Loucy (cell line): ENCODE results near the gene DPF3.

Experiments used
- H2AFZ ChIP-seq: fragments of 200-600 bp; sonication (generic); 2 replicates; pipeline ENCODE4 v1.6.0; 2016; ENCODE audit warnings: antibody characterized with exemption, mild to moderate bottlenecking, low read length, moderate library complexity
- H3F3A ChIP-seq: fragments of 200-600 bp; 2 replicates; pipeline ENCODE4 v1.6.0; 2016; ENCODE audit warnings: antibody characterized with exemption, low read depth, mild to moderate bottlenecking
- H3K27me3 ChIP-seq: fragments of 200-600 bp; sonication (generic); 2 replicates; pipeline ENCODE4 v1.6.1; 2014; ENCODE audit warnings: low read length, mild to moderate bottlenecking; ENCODE audit not compliant: insufficient read depth, poor library complexity, severe bottlenecking
- H3K36me3 ChIP-seq: fragments of 200-600 bp; sonication (generic); 2 replicates; pipeline ENCODE4 v1.6.1; 2016; ENCODE audit warnings: low read length; ENCODE audit not compliant: insufficient read depth
- H3K4me1 ChIP-seq: fragments of 200-600 bp; sonication (generic); 2 replicates; pipeline ENCODE4 v1.5.1; 2014; ENCODE audit warnings: low read length, mild to moderate bottlenecking; ENCODE audit not compliant: insufficient read depth, poor library complexity, severe bottlenecking
- H3K4me2 ChIP-seq: fragments of 200-600 bp; sonication (generic); 2 replicates; pipeline ENCODE4 v1.6.0; 2014; ENCODE audit warnings: antibody characterized with exemption, low read length, low read depth, mild to moderate bottlenecking; ENCODE audit not compliant: poor library complexity, severe bottlenecking
- H3K4me3 ChIP-seq: fragments of 200-600 bp; sonication (generic); 2 replicates; pipeline ENCODE4 v1.5.1; 2014; ENCODE audit warnings: low read length, mild to moderate bottlenecking, mixed read lengths; ENCODE audit not compliant: poor library complexity, severe bottlenecking
- H3K79me2 ChIP-seq: fragments of 200-600 bp; sonication (generic); 2 replicates; pipeline ENCODE4 v1.6.1; 2014; ENCODE audit warnings: low read length; ENCODE audit not compliant: insufficient read depth
- H3K9ac ChIP-seq: fragments of 200-600 bp; sonication (generic); 2 replicates; pipeline ENCODE4 v1.6.0; 2014; ENCODE audit warnings: mild to moderate bottlenecking, low read depth, low read length, moderate library complexity; ENCODE audit not compliant: poor library complexity, severe bottlenecking
- H3K9me2 ChIP-seq: fragments of 200-600 bp; sonication (generic); replicated peaks from 2 replicates; pipeline ENCODE4 v1.6.1; 2016; ENCODE audit warnings: low read depth, low read length, mixed read lengths
- H3K9me3 ChIP-seq: fragments of 200-600 bp; sonication (generic); 2 replicates; pipeline ENCODE4 v1.6.1; 2014; ENCODE audit warnings: mild to moderate bottlenecking, antibody characterized with exemption, low read length, low read depth; ENCODE audit not compliant: insufficient read depth
- H4K20me1 ChIP-seq: fragments of 200-600 bp; sonication (generic); 2 replicates; pipeline ENCODE4 v1.6.0; 2014; ENCODE audit warnings: antibody characterized with exemption, low read length, mild to moderate bottlenecking; ENCODE audit not compliant: insufficient read depth, poor library complexity, severe bottlenecking
- CTCF ChIP-seq: fragments of 200-600 bp; sonication (generic); conservative IDR thresholded peaks from 2 replicates; pipeline ENCODE4 v1.5.1; 2014; ENCODE audit warnings: mild to moderate bottlenecking, antibody characterized with exemption, low read length
- EZH2phosphoT487 ChIP-seq: fragments of 200-600 bp; IDR thresholded peaks from 2 replicates; pipeline ENCODE4 v1.6.1; 2018; ENCODE audit warnings: antibody characterized with exemption, mild to moderate bottlenecking, moderate library complexity, borderline replicate concordance

Gene DPF3

GRCh38 chr14:72754949-72755348 lies 139.0 kb downstream of the DPF3 start:
- Histone ChIP-seq H3K4me1 (no peaks in the 10 kb centered on the region), H3K36me3 (peaks cover 82% of the 10 kb centered on the region), H3K27me3 (no peaks in the 10 kb centered on the region), H2AFZ (no peak overlapping the region), H3K9me2 (no peaks in the 10 kb centered on the region), H3K4me3 (no peak overlapping the region), H4K20me1 (peaks cover 7% of the 10 kb centered on the region), H3K4me2 (no peak overlapping the region), H3F3A (no peaks in the 10 kb centered on the region), H3K79me2 (peaks cover 68% of the 10 kb centered on the region), H3K9me3 (peaks cover 17% of the 10 kb centered on the region), H3K9ac (no peak overlapping the region)
- no peak for TF ChIP-seq CTCF
- no peak for TF ChIP-seq EZH2phosphoT487

- H3K4me1 ChIP-seq = no peaks in the 10 kb centered on the region
- no peaks in the 10 kb centered on the region for H3F3A ChIP-seq
- peaks cover 58% of the 10 kb centered on the region for H3K79me2 ChIP-seq
- H3K9me2 ChIP-seq = no peaks in the 10 kb centered on the region
- no peak overlapping the region for H3K4me3 ChIP-seq
- H3K4me2 ChIP-seq = no peak overlapping the region
- no peak for TF ChIP-seq EZH2phosphoT487
- TF ChIP-seq CTCF = no peak
- peaks cover 7% of the 10 kb centered on the region for H4K20me1 ChIP-seq
- H3K27me3 ChIP-seq = no peaks in the 10 kb centered on the region
- H3K9me3 ChIP-seq = peaks cover 7% of the 10 kb centered on the region; the same call in 1 of the 2 replicates
- no peak overlapping the region for H2AFZ ChIP-seq
- H3K36me3 ChIP-seq = peaks cover 81% of the 10 kb centered on the region
- no peak overlapping the region for H3K9ac ChIP-seq
Observed at GRCh38 chr14:72753879-72754400, 140.0 kb downstream of the DPF3 start.

GRCh38 chr14:72753044-72753710 lies 140.7 kb downstream of the DPF3 start:
- no peak overlapping the region for H3K4me3 ChIP-seq
- H3K27me3 ChIP-seq = no peaks in the 10 kb centered on the region
- H4K20me1 ChIP-seq = peaks cover 5% of the 10 kb centered on the region
- no peak for TF ChIP-seq CTCF
- no peak for TF ChIP-seq EZH2phosphoT487
- H3F3A ChIP-seq = no peaks in the 10 kb centered on the region
- no peak overlapping the region for H2AFZ ChIP-seq
- H3K9ac ChIP-seq = no peak overlapping the region
- no peak overlapping the region for H3K4me2 ChIP-seq
- no peaks in the 10 kb centered on the region; the same call in 1 of the 2 replicates for H3K9me3 ChIP-seq
- peaks cover 50% of the 10 kb centered on the region for H3K79me2 ChIP-seq
- H3K9me2 ChIP-seq = no peaks in the 10 kb centered on the region
- peaks cover 81% of the 10 kb centered on the region for H3K36me3 ChIP-seq
- no peaks in the 10 kb centered on the region for H3K4me1 ChIP-seq
